Measurements from ENCODE around the gene ZC3H18.

GRCh38 chr16:88672776-88673175, 102.6 kb downstream of the ZC3H18 start:
- TF ChIP-seq, protein P1, sequence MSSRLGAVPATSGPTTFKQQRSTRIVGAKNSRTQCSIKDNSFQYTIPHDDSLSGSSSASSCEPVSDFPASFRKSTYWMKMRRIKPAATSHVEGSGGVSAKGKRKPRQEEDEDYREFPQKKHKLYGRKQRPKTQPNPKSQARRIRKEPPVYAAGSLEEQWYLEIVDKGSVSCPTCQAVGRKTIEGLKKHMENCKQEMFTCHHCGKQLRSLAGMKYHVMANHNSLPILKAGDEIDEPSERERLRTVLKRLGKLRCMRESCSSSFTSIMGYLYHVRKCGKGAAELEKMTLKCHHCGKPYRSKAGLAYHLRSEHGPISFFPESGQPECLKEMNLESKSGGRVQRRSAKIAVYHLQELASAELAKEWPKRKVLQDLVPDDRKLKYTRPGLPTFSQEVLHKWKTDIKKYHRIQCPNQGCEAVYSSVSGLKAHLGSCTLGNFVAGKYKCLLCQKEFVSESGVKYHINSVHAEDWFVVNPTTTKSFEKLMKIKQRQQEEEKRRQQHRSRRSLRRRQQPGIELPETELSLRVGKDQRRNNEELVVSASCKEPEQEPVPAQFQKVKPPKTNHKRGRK (CRISPR knock-in tag; IDR thresholded peaks at IDR 0.05; ENCODE audit: borderline replicate concordance): no peak
- TF ChIP-seq, protein P2, sequence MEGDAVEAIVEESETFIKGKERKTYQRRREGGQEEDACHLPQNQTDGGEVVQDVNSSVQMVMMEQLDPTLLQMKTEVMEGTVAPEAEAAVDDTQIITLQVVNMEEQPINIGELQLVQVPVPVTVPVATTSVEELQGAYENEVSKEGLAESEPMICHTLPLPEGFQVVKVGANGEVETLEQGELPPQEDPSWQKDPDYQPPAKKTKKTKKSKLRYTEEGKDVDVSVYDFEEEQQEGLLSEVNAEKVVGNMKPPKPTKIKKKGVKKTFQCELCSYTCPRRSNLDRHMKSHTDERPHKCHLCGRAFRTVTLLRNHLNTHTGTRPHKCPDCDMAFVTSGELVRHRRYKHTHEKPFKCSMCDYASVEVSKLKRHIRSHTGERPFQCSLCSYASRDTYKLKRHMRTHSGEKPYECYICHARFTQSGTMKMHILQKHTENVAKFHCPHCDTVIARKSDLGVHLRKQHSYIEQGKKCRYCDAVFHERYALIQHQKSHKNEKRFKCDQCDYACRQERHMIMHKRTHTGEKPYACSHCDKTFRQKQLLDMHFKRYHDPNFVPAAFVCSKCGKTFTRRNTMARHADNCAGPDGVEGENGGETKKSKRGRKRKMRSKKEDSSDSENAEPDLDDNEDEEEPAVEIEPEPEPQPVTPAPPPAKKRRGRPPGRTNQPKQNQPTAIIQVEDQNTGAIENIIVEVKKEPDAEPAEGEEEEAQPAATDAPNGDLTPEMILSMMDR (IDR thresholded peaks at IDR 0.05): no peak
- no peak for TF ChIP-seq ARID4B (CRISPR knock-in tag; IDR thresholded peaks at IDR 0.05; ENCODE audit: borderline replicate concordance)

All from WTC11 (cell line).